Stimulated activated CD4-positive, alpha-beta T cell treated with anti-CD3 and anti-CD28 coated beads, Interleukin-2, amount 100 ng/mL, for 24 hours (primary cell): Measurements from ENCODE around the gene TTC6.

Experiments used
- DNase-seq, 2 donors: peaks; one replicate each; pipeline ENCODE4 v3.0.0-alpha.2; 2020

TTC6 gene

DNA sequence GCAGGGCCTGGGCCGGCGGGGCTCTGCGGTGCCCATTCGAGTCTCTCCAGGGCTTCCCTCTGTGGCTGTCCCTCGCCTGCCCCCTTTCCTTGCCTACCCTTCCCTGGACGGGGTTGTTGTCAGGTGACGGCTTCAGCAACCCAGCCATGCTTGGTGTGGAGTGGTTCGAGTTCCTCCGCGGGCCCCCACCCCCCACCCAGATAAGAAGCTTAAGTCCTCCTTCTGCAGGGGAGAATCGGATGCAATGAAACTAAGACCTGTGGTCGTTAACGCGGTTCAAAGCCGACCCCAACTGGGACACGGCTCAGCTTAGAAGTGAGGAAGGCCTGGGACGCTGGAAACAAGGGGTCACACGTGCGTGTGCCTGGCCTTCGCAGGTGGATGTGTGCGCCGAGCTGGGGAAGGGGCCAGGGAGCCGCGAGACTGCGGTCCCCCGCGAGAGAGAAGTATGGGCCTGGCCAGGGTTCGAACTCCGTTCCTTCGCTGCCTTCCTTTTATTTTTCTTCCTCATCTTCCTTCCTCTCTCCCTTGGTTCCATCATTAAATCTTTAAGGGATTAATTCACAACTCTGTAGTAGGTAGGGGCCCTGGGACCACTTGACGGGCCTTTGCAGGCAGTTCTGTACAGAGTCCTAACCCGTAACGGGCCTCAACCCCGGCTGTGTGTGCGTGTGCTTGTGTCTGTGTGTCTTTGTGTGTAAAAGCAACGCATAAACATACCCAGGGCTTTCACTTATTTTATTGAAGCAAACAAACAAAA is 3.5 kb downstream of the TTC6 start:
- no peak for DNase-seq

DNA sequence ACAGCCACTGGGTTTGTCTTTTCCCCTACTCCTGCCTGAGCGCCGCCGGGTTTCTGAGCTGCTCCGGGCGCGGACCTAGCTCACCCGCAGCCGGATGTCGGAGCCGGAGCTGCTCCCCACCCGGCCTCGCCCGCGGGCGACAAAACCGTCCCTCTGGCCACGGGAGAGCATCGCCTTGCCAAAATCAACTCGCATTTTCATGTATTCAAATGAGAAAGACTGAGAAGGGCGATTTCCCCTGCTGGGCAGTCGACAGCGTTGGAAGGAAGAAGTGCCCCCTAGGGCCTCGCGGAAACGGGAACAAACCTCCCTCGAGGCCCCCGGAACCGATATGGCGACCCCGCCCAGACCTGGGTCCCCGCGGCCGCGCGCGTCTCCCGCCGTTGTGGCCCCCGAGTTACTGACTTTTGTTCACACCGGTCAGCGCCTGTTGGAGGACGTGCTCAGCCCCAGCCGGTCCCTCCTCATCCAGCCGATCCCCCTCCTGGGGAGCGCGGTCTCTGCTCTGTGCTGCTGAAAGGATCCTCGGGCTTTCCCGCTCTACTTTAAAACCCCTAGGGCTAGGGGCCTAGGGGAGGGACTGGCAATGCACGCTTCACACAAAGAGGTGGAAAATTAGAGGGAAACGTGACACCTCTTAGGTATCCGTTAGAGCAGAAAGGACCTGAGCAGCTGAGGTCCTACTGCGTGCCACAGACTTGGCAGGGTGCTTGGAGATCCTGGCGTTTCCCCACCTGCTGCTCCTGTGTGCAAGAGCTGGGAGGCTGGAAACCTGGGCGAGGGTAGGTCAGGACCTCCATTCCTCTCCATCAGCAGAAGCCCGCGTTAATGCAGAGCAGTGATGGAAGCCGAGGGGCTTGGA is 4.3 kb downstream of the TTC6 start:
- DNase-seq: no peak

DNA sequence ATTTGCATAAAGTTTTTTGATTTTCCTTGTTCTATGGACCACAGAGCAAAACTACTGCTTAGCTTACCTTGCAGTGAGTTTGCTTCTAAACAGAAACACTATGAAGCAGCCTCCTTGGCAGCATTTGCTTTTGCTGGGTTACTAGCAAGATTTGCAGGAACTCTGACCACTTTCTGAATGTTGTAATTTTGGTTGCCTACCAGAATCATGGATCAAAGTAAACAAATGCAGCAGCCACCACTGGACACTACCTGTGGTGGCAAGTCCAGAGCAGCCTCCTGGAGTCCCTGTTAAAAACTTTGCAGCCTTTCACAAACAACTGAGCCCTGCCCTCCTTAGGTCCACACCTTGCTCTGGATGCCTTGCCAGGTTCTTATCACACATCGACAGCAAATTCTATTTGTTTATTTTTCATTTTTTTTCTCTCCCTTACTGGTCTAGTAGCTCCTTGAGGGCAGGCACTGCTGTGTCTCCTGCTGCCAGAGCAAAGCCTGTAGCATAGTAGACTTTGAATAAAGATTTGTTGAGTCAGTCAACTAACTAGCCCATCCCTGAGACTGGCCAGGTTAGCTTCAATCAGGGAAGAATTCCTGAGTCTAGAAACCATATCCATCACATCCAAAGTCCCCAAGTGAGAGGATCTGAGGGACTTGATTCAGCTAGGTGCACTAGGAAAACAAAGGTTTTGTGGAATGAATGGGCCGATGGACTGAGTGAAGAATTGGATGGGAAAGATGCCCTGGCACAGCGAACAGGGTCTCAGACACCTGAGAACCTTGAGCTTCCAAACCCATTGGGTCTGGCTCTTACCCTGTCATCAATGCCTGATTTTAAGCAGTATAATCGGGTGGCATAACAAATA is 5.7 kb downstream of the TTC6 start:
- no peak for DNase-seq

DNA sequence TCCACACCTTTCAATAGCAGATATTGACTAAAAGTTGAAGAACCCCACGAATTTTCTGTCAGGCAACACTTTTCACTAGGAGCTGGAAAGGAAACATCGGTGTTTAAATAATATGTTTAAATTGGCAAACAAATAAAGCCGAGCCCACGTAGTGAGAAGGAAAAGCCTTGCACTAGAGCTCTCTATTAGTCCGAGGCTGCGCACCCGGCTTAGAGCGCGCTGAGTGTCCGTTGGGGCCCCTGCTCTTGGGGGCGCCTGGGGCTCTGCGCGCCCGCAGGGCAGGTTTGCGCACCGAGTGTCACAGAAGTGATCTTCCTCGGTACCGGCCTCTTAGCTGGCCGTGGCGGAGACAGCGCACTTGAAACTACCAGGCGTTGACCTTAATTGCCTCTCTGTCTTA is 6.4 kb downstream of the TTC6 start:
- DNase-seq: no peak

DNA sequence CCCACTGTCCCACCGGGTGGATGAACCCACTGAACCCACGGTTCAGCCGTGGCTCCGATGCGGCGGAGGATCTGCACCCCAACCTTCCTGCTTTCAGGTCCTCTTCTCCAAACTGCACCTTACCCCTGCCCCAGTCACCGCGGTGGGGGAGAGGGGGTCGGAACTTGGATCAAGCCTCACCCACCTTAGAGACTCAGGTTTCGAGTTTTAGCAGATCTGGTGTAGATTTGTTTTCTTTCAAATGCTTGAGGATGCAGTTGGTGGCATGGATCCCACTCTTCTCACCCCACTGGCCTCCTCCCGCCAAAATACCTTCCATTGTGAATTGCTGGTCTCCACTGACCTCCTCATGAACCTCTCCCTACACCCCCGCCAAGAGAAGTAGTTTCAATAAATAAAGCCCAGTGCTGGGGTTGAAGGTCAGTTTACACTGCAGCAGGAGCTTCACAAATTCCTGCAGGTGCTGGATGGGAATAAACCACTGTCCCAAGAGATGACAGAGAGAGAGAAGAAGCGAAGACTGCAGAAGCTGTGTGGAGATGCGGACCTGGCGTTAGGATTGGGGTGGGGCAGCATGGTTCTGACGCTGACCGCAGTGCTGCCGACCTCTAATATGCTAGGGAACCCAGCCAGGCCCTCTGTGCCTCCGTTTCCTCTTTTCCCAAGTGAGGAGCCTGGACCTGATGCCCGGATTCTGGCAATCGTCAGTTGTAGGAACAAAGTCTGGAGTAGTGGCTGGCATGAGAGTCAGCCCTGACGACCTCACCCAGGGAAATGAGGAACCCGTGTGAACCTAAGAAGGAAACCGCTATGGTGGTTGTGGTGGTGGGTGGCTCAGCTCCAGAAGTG is 7.4 kb downstream of the TTC6 start:
- DNase-seq: no peak

DNA sequence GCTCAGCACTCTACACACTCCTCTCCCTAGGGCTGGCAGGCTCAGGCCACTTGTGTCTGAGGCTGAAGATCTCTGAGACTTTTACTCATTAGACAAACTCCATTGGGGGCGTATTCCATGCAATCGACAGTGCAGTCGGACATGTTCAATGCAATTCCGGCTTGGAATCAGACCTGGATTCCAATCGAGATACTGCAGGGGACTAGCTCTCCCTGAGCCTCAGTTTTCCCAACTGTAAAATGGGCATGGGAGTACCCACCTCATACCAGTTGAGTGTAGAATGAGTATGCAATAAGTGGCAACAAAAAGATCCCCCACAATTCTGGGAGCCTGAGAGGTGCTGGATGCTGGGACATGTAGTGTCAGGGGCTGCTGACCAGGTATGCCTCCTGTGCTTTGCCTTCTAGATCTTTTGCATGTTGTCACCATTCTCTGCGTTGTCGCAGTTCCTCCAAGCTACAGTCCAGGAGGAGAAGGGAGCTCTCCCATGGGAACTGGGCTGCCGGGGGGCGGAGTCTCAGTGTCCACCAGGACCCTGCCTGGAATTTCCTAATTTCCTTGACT is 8.3 kb downstream of the TTC6 start:
- no peak for DNase-seq

DNA sequence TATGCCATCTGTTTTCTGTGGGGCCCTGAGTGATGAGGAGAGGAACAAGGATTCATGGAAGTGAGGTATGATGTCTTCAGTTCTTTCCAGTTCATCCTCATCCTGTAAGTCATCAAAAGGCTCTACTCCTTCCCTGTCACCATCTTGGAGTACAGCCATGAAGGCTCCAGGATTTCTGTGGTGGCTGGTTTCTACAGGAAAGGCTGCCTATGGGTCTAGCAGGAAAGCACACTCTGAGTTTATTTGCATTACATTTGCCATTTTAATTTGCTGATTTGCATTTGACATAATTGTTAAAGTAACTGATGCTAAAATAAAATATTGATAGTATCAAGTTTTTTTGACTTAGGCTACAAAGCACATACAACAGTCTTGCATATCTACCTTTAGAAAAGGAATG is 11.2 kb downstream of the TTC6 start:
- no peak for DNase-seq

DNA sequence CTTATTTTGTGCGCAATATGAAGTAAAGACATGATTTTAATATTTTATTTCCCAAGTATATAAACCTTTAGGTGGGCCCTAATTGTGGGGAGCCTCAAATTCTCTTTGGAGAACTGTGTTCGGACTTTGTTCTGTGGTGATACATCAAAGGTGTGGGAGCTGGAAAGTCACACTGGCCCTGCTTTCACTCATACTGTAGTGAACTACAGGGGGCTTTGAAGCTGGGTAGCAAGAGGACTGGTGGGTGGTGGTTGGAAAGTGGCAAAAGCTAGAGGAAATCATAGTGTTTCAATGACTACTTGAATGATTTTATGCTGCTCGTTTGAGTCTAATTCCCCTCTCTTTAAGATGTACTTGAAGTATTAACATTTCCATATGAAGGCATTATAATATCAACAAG is 13.2 kb downstream of the TTC6 start:
- DNase-seq: no peak

DNA sequence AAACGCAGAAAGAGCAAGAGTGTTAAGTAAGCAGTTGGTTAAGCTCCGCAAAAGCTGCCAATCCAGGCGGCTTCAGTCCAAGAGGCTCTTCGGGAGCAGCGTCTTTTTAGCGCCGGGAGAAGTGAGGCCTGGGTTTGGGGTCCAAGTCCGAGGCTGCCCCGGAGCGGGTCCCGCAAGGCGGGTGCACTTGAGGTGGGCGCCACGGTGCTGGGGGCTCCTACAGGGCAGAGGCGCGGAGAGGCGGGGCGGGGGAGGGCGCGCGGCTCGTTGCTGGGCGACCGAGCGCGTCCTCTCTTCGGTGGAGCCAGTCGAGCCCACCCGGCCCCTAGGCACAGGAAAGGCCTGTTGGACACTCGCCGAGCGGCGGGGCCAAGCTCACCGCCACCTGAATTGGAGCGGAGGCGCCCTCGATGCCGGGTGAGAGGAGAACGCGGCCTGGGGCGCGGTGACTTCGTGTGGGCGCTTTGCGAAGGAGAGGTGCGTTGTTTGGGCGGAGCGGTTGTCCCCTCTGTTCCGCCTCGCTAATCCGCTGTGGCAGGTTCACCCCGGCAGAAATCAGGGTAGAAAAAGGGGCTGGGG is 15.6 kb downstream of the TTC6 start:
- DNase-seq: no peak

DNA sequence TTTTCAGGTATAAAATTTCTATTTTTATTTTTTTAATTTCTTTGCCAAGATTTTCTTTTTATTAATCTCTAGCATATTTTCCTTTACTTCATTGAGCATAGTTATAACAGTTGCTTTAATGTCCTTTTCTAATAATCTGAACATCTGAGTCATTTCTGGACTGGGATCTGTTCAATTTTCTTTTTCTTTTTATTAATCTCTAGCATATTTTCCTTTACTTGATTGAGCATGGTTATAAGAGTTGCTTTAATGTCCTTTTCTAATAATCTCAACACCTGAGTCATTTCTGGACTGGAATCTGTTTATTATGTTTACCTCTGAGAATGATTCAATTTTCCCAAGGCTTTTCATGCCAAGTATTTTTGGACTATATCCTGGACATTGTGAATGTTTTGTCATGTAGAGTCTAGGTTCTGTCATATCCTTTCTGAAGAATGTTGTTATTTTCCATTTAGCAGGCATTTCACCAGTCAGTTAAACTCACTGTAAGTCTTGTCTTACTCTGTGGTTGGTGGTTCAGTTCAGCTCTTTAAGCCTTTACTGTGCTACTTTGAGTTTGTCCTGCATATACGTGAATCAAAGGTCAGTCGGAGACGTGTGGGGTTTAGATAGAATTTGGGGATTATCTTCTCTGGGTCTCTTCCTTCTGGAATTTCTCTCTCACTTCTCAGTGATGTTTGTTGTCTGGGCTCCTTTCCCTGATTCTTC is 20.3 kb downstream of the TTC6 start:
- DNase-seq: no peak

DNA sequence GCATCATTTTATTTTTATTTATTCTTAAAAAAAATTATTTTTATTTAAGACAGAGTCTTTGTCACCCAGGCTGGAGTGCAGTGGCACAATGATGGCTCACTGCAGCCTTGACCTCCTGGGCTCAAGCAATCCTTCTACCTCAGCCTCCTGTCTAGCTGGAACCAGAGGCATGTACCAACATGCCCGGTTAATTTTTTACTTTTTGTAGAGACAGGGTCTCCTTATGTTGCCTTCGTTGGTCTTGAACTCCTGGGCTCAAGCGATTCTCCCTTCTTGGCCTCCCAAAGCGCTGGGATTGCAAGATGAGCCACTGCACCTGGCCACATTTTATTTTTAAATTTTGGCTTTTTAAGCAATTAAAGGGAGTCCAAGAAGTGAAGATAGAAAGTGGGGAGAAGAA is 21.4 kb downstream of the TTC6 start:
- DNase-seq: no peak

DNA sequence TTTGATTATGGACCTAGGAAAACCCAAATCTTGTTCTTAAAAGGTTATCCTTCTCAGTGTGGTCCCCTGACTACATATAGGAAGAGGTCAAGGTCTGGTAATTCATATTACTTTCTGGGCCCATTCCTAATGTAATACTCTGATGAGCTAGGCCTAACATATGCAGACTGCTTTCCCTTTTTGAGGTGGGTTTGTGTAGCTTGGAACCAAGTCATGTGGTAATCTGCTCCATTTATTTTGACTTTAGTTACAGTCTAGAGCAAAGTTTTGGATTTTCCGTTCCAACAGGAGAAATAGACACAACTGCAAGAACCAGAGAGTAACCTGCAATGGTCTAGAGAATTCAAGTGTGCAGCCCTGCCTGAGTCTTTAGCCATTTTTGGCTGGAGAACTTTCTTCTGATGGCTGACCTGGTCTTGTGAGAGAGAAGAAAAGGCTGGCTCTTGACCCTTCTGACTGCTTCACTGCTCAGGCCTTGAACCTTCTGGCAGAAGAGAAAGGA is 22.5 kb downstream of the TTC6 start:
- DNase-seq: no peak

DNA sequence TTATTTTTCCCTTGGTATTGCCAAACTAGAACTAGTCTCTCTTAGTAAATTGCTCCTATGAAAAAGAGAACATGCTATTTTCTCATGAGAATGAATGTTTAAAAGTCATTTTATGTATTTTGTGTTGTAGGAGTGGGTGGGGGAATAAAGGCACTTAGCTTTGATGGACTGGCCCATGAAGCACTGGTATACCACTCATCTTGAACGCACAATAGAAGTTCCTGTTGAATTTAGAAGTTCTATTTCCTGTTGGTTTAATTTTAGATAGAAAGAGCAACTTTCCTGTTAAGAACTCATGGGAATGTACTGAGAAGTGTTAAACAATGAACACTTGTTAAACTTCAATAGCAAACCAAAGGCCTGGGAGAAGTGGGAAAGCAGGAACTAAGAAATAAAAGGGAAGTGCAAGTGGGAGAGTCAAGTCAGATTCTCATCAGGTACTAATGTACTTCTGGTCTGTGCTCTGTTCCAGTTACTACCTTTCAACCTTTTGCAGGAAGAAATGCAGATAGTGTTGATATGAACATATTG is 23.1 kb downstream of the TTC6 start:
- DNase-seq: no peak

DNA sequence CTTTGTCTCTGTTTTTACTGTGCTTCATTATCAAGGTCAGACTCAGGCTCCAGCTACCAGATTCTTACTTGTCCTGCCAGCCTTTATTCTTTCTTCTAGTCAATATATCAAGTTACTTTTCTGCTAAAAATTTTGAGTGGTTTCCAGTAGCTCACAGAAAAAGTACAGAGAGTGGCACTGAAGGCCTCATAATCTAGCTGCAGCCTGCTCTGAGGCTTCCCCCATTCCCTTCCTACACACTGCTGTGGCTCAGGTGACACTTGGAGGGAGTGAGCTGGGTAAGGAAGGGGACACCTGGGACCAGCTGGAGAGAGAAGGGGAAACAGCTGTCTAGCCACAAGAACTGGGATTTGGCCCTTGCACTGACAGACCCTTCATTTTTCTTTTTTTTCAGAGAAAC is 25.4 kb downstream of the TTC6 start:
- no peak for DNase-seq

DNA sequence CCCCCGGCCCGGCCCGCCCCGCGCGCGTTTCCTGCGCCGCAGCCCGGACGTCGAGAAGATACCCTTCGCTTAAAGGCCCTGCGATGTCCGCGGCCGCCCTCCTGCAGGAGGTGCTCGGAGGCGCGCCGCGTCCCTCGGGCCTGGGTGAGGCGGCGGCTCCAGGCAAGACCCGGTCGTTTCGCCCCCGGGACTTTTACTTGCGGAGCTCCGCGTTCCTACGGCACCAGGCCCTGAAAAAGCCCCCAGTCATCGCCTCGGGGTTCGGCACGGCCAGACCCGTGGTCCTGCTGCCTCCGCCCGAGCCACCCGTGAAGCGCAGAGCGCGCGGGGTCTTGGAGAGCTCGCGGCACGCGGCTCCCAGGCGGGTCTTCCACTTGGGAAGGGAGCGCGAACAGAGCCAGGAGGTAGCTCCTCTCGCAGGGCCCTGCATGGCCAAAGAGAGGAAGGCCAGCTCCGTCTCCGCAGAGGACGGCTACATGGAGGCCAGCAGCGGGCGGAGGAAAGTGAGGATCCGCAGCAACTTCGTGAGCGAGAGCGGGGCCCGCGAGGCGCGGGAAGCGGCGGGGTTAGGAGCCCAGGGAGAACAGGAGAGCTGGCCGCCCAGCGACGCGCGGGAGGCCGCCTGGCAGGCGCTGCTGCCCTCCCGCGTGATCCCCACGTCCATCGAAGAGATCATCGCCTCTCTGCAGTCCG is 26.9 kb downstream of the TTC6 start:
- no peak for DNase-seq

DNA sequence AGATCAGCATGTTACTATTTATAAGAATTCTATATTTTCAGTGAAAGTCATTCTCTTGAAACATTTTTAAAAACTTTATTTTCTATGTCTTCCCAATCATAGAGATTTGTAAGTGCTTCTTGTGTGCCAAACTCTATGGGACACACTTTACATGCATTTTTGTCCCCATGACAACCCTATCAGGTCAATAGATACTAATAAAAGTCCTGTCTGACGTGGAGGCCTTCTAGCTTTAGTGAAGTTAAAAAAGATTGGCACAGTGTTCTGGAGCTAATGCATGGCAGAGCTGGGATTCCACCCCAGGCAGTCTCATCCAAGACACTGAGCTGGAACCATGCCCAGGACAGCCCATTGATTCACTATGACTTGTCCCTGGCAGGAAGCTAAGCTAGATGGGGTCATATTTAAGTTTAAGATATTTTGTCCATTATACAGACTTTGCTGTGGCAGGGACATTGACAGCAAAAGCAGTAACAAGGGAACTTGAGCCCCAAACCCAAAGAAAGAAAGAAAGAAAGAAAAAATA is 28.1 kb downstream of the TTC6 start:
- DNase-seq: no peak

DNA sequence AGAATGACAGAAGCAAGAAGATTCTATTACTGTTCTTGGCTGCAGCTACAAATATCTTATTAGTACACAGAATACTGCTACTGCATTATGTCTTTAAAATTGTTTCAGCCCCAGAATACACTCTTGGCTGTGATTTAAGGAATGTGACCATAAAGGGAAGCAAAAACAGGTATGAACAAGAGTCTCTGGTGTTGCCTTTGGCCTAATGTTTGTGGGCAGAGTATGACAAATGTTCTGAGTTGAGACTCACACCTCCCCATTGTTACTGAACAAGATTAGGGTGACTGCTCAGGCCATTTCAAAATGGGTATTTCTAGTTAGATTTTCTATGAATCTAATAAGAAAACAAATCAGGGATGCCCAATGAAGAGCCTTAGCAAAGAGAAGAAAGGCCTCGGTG is 28.5 kb downstream of the TTC6 start:
- no peak for DNase-seq

DNA sequence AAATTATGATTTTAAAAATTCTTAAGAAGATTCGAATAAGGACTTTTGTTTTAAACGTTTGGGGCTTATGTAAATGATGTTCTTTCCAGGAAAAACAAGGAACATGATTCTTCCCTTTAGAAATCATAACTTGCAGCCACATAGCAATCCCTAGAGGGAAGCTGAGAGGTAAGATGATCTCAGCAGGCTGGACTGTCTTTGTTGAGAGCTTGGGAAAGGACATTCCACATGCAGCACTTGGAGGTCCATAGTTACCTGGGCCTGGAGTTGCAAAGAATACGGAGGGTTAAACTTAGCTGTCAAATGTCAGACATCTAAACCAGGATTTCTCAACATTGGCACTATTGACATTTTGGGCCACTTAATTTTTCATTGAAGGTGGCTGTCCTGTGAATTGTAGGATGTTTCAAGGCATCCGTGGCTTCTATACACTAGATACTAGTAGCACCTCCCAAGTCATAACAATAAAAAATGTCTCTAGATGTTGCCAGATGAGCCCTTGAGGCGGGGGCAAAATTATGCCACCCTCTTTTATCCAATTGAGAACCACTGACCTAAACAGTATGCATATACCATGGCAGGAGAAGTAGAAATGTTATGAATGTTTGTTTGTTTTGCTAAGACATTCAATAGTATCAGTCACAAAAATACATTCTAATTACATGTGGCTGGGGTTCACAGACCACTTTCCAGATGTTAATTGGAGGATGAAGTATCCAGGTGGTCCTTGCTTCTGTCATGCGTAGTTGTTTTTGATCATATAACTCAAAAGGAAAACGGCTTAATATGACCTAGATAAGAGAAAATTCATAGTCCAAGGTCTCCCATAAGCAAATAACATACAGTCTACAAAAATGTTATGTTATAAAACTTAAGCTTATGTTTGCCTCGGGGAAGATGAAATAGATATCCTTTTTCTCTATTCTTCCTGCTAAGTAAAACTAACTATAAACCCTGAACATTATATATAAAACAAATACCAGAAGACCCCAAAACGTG is 30.5 kb downstream of the TTC6 start:
- no peak for DNase-seq
